ENCODE measurements around the gene C12orf57. TPM values are rescaled to one million over a fixed set of nuclear protein-coding genes. Genes with fewer than 3 reads are reported as not detected.

The C12orf57 gene
- total and polyA plus RNA-seq, 10 of the 15 experiments (the other 5 are each of a cell fraction or from before 2014, with no cell fraction given): 64.5 to 377 (median 211) TPM

DNA sequence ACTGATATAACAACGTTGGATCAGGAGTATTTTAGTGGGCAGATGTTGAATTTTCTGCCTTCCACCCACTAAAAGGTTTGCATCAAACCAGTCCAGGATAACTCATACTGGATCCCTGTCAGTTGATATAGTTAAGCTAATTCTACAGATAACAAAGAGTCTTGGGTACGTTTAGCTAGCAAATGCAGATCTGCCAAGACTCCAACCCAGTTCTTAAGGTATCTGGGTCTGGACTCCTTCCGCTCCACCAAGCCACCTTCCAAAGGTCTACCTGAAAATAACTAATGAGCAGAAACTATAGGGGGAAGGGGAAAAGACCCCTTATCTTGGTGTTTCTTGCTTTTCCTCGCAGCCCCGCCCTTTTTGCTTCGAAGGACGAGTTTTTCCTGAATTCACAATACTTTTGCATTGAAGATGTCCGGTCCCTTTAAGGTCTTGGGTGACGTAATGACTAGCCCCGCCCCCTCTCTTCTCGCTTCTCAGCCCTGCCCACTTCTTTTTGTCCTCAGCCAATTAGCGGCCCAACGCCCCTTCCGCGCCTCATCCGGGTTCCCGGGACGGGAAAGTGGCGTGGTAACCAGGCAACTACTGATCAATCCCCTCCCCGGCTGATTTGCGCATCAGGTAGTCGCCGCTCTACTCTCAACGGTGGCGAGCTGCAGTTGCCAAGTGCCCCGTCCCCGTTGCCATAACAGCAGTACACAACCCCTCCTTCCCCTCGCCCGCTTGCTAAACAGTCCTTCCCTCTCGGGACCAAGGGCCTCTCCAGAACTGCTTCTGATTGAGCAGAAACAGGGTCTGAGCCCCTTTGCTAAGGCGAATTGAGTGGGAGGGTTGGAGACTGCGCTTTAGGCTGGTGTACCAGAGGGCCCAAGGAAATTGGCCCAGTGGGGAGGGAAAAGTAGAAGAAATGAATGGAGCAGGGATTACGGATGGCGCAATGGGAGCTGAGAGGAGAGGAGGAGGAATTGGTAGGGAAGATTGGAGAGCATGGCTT, 39.2 kb upstream of the C12orf57 start, which contains the start of gene LRRC23 (continued):
- TF ChIP-seq, protein P1, sequence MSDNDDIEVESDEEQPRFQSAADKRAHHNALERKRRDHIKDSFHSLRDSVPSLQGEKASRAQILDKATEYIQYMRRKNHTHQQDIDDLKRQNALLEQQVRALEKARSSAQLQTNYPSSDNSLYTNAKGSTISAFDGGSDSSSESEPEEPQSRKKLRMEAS (IDR thresholded peaks at IDR 0.05; ENCODE audit: low read depth, low read length): no peak

DNA sequence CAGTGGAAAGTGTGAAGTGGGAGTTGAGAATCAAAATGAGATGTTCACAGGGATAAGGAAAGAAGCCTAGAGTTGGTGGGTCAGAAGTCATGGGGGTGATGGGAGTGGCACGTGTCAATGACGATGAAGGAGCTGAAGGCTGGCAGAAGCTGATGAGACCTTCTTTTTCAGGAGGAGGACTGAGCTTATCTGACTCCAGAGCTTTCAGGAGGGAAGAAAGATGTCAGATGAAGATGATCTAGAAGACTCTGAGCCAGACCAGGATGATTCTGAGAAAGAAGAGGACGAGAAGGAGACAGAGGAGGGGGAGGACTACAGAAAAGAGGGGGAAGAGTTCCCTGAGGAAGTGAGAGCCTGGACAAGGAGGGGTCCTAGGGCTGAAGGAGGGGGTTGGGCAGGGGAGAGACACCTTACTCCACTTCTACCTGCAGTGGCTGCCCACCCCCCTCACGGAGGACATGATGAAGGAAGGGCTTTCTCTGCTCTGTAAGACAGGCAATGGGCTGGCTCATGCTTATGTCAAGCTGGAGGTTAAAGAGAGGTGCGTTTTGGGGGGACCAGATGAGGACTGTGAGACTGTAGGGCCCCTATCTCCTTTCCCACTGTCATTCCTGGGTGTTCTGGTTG, 38.3 kb upstream of the C12orf57 start:
- no peak for FAIRE-seq
- TF ChIP-seq, protein P2, sequence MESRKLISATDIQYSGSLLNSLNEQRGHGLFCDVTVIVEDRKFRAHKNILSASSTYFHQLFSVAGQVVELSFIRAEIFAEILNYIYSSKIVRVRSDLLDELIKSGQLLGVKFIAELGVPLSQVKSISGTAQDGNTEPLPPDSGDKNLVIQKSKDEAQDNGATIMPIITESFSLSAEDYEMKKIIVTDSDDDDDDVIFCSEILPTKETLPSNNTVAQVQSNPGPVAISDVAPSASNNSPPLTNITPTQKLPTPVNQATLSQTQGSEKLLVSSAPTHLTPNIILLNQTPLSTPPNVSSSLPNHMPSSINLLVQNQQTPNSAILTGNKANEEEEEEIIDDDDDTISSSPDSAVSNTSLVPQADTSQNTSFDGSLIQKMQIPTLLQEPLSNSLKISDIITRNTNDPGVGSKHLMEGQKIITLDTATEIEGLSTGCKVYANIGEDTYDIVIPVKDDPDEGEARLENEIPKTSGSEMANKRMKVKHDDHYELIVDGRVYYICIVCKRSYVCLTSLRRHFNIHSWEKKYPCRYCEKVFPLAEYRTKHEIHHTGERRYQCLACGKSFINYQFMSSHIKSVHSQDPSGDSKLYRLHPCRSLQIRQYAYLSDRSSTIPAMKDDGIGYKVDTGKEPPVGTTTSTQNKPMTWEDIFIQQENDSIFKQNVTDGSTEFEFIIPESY (IDR thresholded peaks at IDR 0.05): no peak
- TF ChIP-seq NR2C2 (IDR thresholded peaks at IDR 0.05; ENCODE audit: borderline replicate concordance, control insufficient read depth, insufficient read length, low read depth) (no peak), YBX1 (IDR thresholded peaks at IDR 0.05) (no peak), TARDBP (IDR thresholded peaks at IDR 0.05; ENCODE audit: borderline replicate concordance) (no peak), SREBF1 (IDR thresholded peaks at IDR 0.05; ENCODE audit: low read length) (no peak), POLR2AphosphoS2 (IDR thresholded peaks at IDR 0.05; ENCODE audit: low read depth, low read length) (no peak), TAF1 (IDR thresholded peaks at IDR 0.05; ENCODE audit: borderline replicate concordance, low read depth, low read length) (no peak)
- TF ChIP-seq, protein P3, sequence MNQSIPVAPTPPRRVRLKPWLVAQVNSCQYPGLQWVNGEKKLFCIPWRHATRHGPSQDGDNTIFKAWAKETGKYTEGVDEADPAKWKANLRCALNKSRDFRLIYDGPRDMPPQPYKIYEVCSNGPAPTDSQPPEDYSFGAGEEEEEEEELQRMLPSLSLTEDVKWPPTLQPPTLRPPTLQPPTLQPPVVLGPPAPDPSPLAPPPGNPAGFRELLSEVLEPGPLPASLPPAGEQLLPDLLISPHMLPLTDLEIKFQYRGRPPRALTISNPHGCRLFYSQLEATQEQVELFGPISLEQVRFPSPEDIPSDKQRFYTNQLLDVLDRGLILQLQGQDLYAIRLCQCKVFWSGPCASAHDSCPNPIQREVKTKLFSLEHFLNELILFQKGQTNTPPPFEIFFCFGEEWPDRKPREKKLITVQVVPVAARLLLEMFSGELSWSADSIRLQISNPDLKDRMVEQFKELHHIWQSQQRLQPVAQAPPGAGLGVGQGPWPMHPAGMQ (IDR thresholded peaks at IDR 0.05; ENCODE audit: borderline replicate concordance): no peak
- RAD21 ChIA-PET (ENCODE audit: unreplicated experiment): interaction anchor here (1.8 kb wide), 1 partner anchor 33 kb away, joined by 7 read pairs; the partner anchor contains the start of gene SPSB2
- H3K79me2 ChIP-seq (ENCODE audit: control insufficient read depth, insufficient read depth, low read length): no peaks in the 10 kb centered on the region
- no peak overlapping the region for H3K9ac ChIP-seq (ENCODE audit: control insufficient read depth, insufficient read depth, low read length)
- peak overlapping the region; percentile 93 for H3K4me3 ChIP-seq
- POLR2A ChIA-PET: interaction anchor here (0.8 to 4.3 kb wide), 9 partner anchors 9 to 54 kb away, joined by 3 to 18 read pairs (median 4); partner anchors contain the start of genes C12orf57, CDCA3, ENO2 and RNU7-1
- intact Hi-C loops (cut with micrococcal nuclease; ENCODE audit: unreplicated experiment) (no loop called here), in situ Hi-C loops (cut with MboI) (no loop called here)
- ATAC-seq: no peak
- no peak for DNase-seq (ENCODE audit: low read depth, low spot score)
- H4K20me1 ChIP-seq (ENCODE audit: control insufficient read depth, insufficient read depth): no peaks in the 10 kb centered on the region
- no TSS peak for BruUV-seq (replicated peaks)
- H3K4me2 ChIP-seq (ENCODE audit: control insufficient read depth, insufficient read depth): peak overlapping the region; percentile 83; the same call in 1 of the 2 replicates
- H3K27me3 ChIP-seq (replicated peaks in 1 of 2; ENCODE audit: control insufficient read depth in 2 of 2, insufficient read depth in 2 of 2, low read length in 1 of 2): no peaks in the 10 kb centered on the region
- SMC1A ChIA-PET (ENCODE audit: uncharacterized antibody, unreplicated experiment): interaction anchor here (0.7 to 1.5 kb wide), 4 partner anchors 8 to 208 kb away, joined by 3 read pairs; no protein-coding TSS in a partner anchor
- H3K36me3 ChIP-seq (ENCODE audit: control insufficient read depth in 2 of 2, insufficient read depth in 2 of 2, low read length in 1 of 2): no peaks in the 10 kb centered on the region
- 53% methylated on average over 5 of the region's 5 CpGs for WGBS (ENCODE audit: insufficient coverage, insufficient replicate concordance, low lambda C conversion rate, missing lambda C conversion rate)
- H2AFZ ChIP-seq (ENCODE audit: control insufficient read depth, low read depth, low read length): no peak overlapping the region
- H3K9me3 ChIP-seq (replicated peaks; ENCODE audit: control insufficient read depth, insufficient read depth, low read length): no peaks in the 10 kb centered on the region
- CTCF ChIA-PET: interaction anchor here (0.7 to 4.5 kb wide), 5 partner anchors 11 to 36 kb away, joined by 3 to 21 read pairs (median 10); partner anchors contain the start of gene SPSB2
- 0 out of 2 replicates have a peak, but pooled peaks cover 3% of the 10 kb centered on the region for H3K4me1 ChIP-seq (ENCODE audit: control insufficient read depth, insufficient read depth, low read length)
- no peak overlapping the region for H3K27ac ChIP-seq (ENCODE audit: control insufficient read depth, insufficient read depth)

Data from GM12878 (cell line).